HepG2 (cell line): Measurements from ENCODE around the gene ZNF384. TPM values are rescaled to one million over a fixed set of nuclear protein-coding genes. Genes with fewer than 3 reads are reported as not detected.

Experiments
- ATAC-seq: fragments of 200-7000 bp; cut with Tn5 transposase; 3 replicates; pipeline ENCODE4 v1.9.1; 2020; ENCODE audit warnings: mild to moderate bottlenecking, moderate library complexity
- BruUV-seq: library from RNA; stranded (reverse); fragments of 400-500 nt; replicated peaks from 2 replicates; lab custom pipeline; 2021; lab: Mats Ljungman, UMichigan
- CTCF ChIA-PET: fragments of 300-600 bp; formaldehyde crosslinking; extraction: SDS; loops from one replicate; lab custom pipeline; 2021; ENCODE audit warnings: low total read pairs, inconsistent platforms, low intra/inter-chr PET ratio; lab: Yijun Ruan, JAX
- POLR2A ChIA-PET: fragments of 350-600 bp; sonication (Branson Sonifier 250); formaldehyde crosslinking; loops from one replicate; lab custom pipeline; 2020; ENCODE audit warnings: antibody characterized with exemption, inconsistent platforms; lab: Yijun Ruan, JAX
- DNase-seq: peaks from one replicate; pipeline ENCODE4 v3.0.0-alpha.2; 2015; ENCODE audit warnings: low spot score
- FAIRE-seq: peaks from 3 replicates; lab custom pipeline; 2011; peaks lifted over from hg19 to GRCh38; lab: Jason Lieb, UNC
- H2AFZ ChIP-seq: one replicate; pipeline ENCODE4 v1.6.1; 2011; ENCODE audit warnings: low read length, inconsistent platforms
- H3K27ac ChIP-seq: fragments of 300-600 bp; 3 replicates; pipeline ENCODE4 v1.8.0; 2011; ENCODE audit warnings: mixed run types, mild to moderate bottlenecking, mixed read lengths, low read length, inconsistent platforms; ENCODE audit not compliant: insufficient read depth; ENCODE audit errors: extremely low read length
- H3K27me3 ChIP-seq, 2 experiments: fragments of 200-600 bp in 1 of 2; 2 replicates in 1 of 2; 3 replicates in 1 of 2; pipeline versions ENCODE4 v1.6.0 to v1.8.0; 2011; ENCODE audit warnings: low read length in 2 of 2, mild to moderate bottlenecking in 2 of 2, moderate library complexity in 2 of 2, inconsistent platforms in 1 of 2; ENCODE audit not compliant: insufficient read depth in 2 of 2, control insufficient read depth in 1 of 2
- H3K36me3 ChIP-seq, 2 experiments: fragments of 200-600 bp in 1 of 2; replicated peaks in 1 of 2; 2 replicates in 1 of 2; 3 replicates in 1 of 2; pipeline versions ENCODE4 v1.5.1 to v1.8.0; 2011; ENCODE audit warnings: low read length in 2 of 2, inconsistent platforms in 1 of 2; ENCODE audit not compliant: insufficient read depth in 2 of 2, control insufficient read depth in 1 of 2
- H3K4me1 ChIP-seq: 2 replicates; pipeline ENCODE4 v1.5.1; 2012; ENCODE audit warnings: low read length, inconsistent platforms; ENCODE audit not compliant: insufficient read depth
- H3K4me2 ChIP-seq: 2 replicates; pipeline ENCODE4 v1.6.0; 2011; ENCODE audit warnings: low read depth, low read length, inconsistent platforms
- H3K4me3 ChIP-seq, 3 experiments: fragments of 200-600 bp in 1 of 3; sonication (generic), shearing (Covaris generic) in 1 of 3; replicated peaks in 1 of 3; 2 replicates each; pipeline ENCODE4 v1.5.1; 2011 to 2016; ENCODE audit warnings: low read length in 3 of 3, inconsistent platforms in 2 of 3, low read depth in 2 of 3, mild to moderate bottlenecking in 2 of 3, control low read depth in 1 of 3, mixed read lengths in 1 of 3; ENCODE audit not compliant: insufficient read depth in 1 of 3
- H3K79me2 ChIP-seq: one replicate; pipeline ENCODE4 v1.6.1; 2011; ENCODE audit warnings: low read length, inconsistent platforms; ENCODE audit not compliant: insufficient read depth
- H3K9ac ChIP-seq: 2 replicates; pipeline ENCODE4 v1.6.0; 2011; ENCODE audit warnings: mild to moderate bottlenecking, low read depth, low read length, inconsistent platforms; ENCODE audit not compliant: insufficient read depth
- H3K9me3 ChIP-seq: 2 replicates; pipeline ENCODE4 v1.5.1; 2012; ENCODE audit warnings: mild to moderate bottlenecking, low read length
- H4K20me1 ChIP-seq: 2 replicates; pipeline ENCODE4 v1.6.0; 2011; ENCODE audit warnings: inconsistent platforms, mild to moderate bottlenecking, low read length, moderate library complexity; ENCODE audit not compliant: insufficient read depth
- ATF2 ChIP-seq: sonication (generic); formaldehyde crosslinking; IDR thresholded peaks from 2 replicates; pipeline ENCODE4 v1.4.0; 2020; ENCODE audit warnings: missing genetic modification reagents
- FOXK2 ChIP-seq: fragments of 450-650 bp; IDR thresholded peaks from 2 replicates; pipeline ENCODE4 v1.6.1; 2016
- GTF3A ChIP-seq: sonication (generic); formaldehyde crosslinking; conservative IDR thresholded peaks from 2 replicates; pipeline ENCODE4 v1.4.0; 2020; ENCODE audit warnings: mild to moderate bottlenecking, missing genetic modification reagents
- HDAC2 ChIP-seq: sonication (generic); formaldehyde crosslinking; IDR thresholded peaks from 2 replicates; pipeline ENCODE4 v1.4.0; 2020; ENCODE audit warnings: missing genetic modification reagents
- IKZF1 ChIP-seq: fragments of 450-650 bp; IDR thresholded peaks from 2 replicates; pipeline ENCODE4 v1.7.1; 2016
- JDP2 ChIP-seq: sonication (generic); formaldehyde crosslinking; IDR thresholded peaks from 2 replicates; pipeline ENCODE4 v1.8.1; 2022; ENCODE audit warnings: missing genetic modification reagents, borderline replicate concordance
- KDM5B ChIP-seq: sonication (generic); formaldehyde crosslinking; IDR thresholded peaks from 2 replicates; pipeline ENCODE4 v1.4.0; 2020; ENCODE audit warnings: missing genetic modification reagents, mild to moderate bottlenecking, borderline replicate concordance
- KLF11 ChIP-seq: IDR thresholded peaks from 2 replicates; pipeline ENCODE4 v1.6.1; 2016; ENCODE audit warnings: missing compliant biosample characterization
- KLF12 ChIP-seq: sonication (generic); formaldehyde crosslinking; IDR thresholded peaks from 2 replicates; pipeline ENCODE4 v1.4.0; 2020; ENCODE audit warnings: missing genetic modification reagents, borderline replicate concordance
- MLXIP ChIP-seq: sonication (generic); formaldehyde crosslinking; IDR thresholded peaks from 2 replicates; pipeline ENCODE4 v1.9.0; 2021; ENCODE audit warnings: missing genetic modification reagents, borderline replicate concordance
- NRL ChIP-seq: sonication (generic); formaldehyde crosslinking; IDR thresholded peaks from 2 replicates; pipeline ENCODE4 v1.5.0; 2020; ENCODE audit warnings: missing genetic modification reagents, mild to moderate bottlenecking, moderate library complexity, borderline replicate concordance
- POLR2AphosphoS5 ChIP-seq: IDR thresholded peaks from 2 replicates; pipeline ENCODE4 v1.6.1; 2012; ENCODE audit warnings: low read depth, low read length
- SNRNP70 ChIP-seq: fragments of 200-400 bp; formaldehyde crosslinking; IDR thresholded peaks from 2 replicates; pipeline ENCODE4 v1.6.1; 2017; ENCODE audit warnings: mild to moderate bottlenecking, low read depth, low read length, moderate library complexity
- TAF15 ChIP-seq: fragments of 200-400 bp; formaldehyde crosslinking; IDR thresholded peaks from one replicate; pipeline ENCODE4 v1.6.1; 2018; ENCODE audit warnings: mild to moderate bottlenecking, low read depth, low read length; ENCODE audit not compliant: poor library complexity, severe bottlenecking
- TSC22D2 ChIP-seq: sonication (generic); formaldehyde crosslinking; IDR thresholded peaks from 2 replicates; pipeline ENCODE4 v1.5.1; 2020; ENCODE audit warnings: missing genetic modification reagents, mild to moderate bottlenecking, borderline replicate concordance
- ZNF597 ChIP-seq: sonication (generic); formaldehyde crosslinking; IDR thresholded peaks from 2 replicates; pipeline ENCODE4 v1.5.0; 2020; ENCODE audit warnings: missing genetic modification reagents
- ZNF703 ChIP-seq: sonication (generic); formaldehyde crosslinking; IDR thresholded peaks from 2 replicates; pipeline ENCODE4 v1.5.1; 2020; ENCODE audit warnings: missing genetic modification reagents, mild to moderate bottlenecking, moderate library complexity, borderline replicate concordance
- ZNF75D ChIP-seq: sonication (generic); formaldehyde crosslinking; IDR thresholded peaks from 2 replicates; pipeline ENCODE4 v1.8.1; 2023; ENCODE audit warnings: missing genetic modification reagents, mild to moderate bottlenecking, borderline replicate concordance
- WGBS: methylation state at CpG from one replicate; pipeline ENCODE4 v1.1.6; 2017; ENCODE audit warnings: low lambda C conversion rate; 5-methylcytosine and 5-hydroxymethylcytosine counted together
- in situ Hi-C: cut with HindIII; loops from 2 replicates; pipeline ENCODE4 v1.10.0; 2017; ENCODE audit warnings: low pct_unique_long_range_greater_than_20kb; ENCODE audit not compliant: extremely low pct_ligation_motif_present
- intact Hi-C: fragments of 100-400 bp; cut with micrococcal nuclease; formaldehyde crosslinking; loops from one replicate; pipeline ENCODE4 v1.10.0; 2022; ENCODE audit not compliant: unreplicated experiment
- polyA plus RNA-seq, 8 experiments: library from polyadenylated mRNA; depleted of rRNA in 3 of 8; stranded (reverse) in 7 of 8; unstranded in 1 of 8; fragments of >200 nt; fragmentation: Illumina TruSeq in 4 of 8; extraction: Trizol in 4 of 8; gene quantifications; 2 replicates each; pipeline versions ENCODE4 v1.2.1 to v1.2.3, GENCODE V29; 2011 to 2016; ENCODE audit warnings: low read depth in 4 of 8, missing spikeins in 1 of 8, mixed read lengths in 1 of 8; ENCODE audit not compliant: insufficient read depth in 1 of 8
- total RNA-seq, 5 experiments: library from RNA; depleted of rRNA; stranded (reverse); fragments of >200 nt; fragmentation: Illumina TruSeq; extraction: Trizol; gene quantifications; 2 replicates each; pipeline ENCODE4 v1.2.3, GENCODE V29; 2016; ENCODE audit warnings: low read depth in 1 of 5

ZNF384 gene
- total and polyA plus RNA-seq, 2 of the 13 experiments (the other 11 are each of a cell fraction or from before 2014, with no cell fraction given) = 23.6 to 55.3 TPM

- Histone ChIP-seq H3K79me2 (no peaks in the 10 kb centered on the region), H4K20me1 (no peaks in the 10 kb centered on the region), H3K9ac (no peak overlapping the region), H3K4me1 (peaks cover 11% of the 10 kb centered on the region), H3K27me3 (no peaks in the 10 kb centered on the region), H3K27ac (no peak overlapping the region), H2AFZ (no peak overlapping the region), H3K4me2 (no peak overlapping the region), H3K4me3 (no peak overlapping the region), H3K36me3 (peaks cover 0 to 1% of the 10 kb centered on the region in 2 experiments; a peak in 2 of 5 replicates), H3K9me3 (no peaks in the 10 kb centered on the region)
- WGBS = 89% methylated on average over 5 of the region's 5 CpGs
- DNase-seq = no peak
- CTCF ChIA-PET = interaction anchor here (1.4 to 2.4 kb wide), 4 partner anchors 17 to 91 kb away, joined by 3 to 24 read pairs (median 10); no protein-coding TSS in a partner anchor
- intact Hi-C loops (no loop called here), in situ Hi-C loops (no loop called here)
- FAIRE-seq = no peak
- no peak for ATAC-seq
- no TSS peak for BruUV-seq
- POLR2A ChIA-PET = no interaction called here
- TF ChIP-seq ZNF703 (CRISPR knock-in tag) (no peak), KLF12 (CRISPR knock-in tag) (no peak), NRL (CRISPR knock-in tag) (no peak), JDP2 (CRISPR knock-in tag) (no peak), POLR2AphosphoS5 (no peak), ZNF75D (CRISPR knock-in tag) (no peak), IKZF1 (no peak), TAF15 (no peak), ATF2 (CRISPR knock-in tag) (no peak), KDM5B (CRISPR knock-in tag) (no peak), GTF3A (CRISPR knock-in tag) (no peak), KLF11 (CRISPR knock-in tag) (no peak), FOXK2 (no peak), SNRNP70 (no peak), HDAC2 (CRISPR knock-in tag) (no peak), ZNF597 (CRISPR knock-in tag) (no peak), TSC22D2 (CRISPR knock-in tag) (no peak), MLXIP (CRISPR knock-in tag) (no peak)
These were observed 47.6 kb upstream of the ZNF384 start for GRCh38 chr12:6736754-6737153.
